ENCODE results near the gene CDK5RAP3.

GRCh38 chr17:47953909-47954308 lies 17.0 kb upstream of the CDK5RAP3 start:
- no peak for TF ChIP-seq POLR2A (IDR thresholded peaks at IDR 0.05; ENCODE audit: low read length)
- TF ChIP-seq GATA1 (IDR thresholded peaks at IDR 0.05; ENCODE audit: low read depth, low read length) = no peak

All from erythroblast (primary cell).